GM18873 (cell line): ENCODE data around the gene TPT1.
"Not testable (repeated sequence)": the region's sequence is repeated elsewhere in the genome, so short reads cannot be mapped to it uniquely, and the experiment has no call there.

ENCODE experiments used
- ATAC-seq: cut with Tn5 transposase; IDR thresholded peaks from one replicate; pipeline ENCODE4 v1.9.1; 2021; ENCODE audit warnings: mild to moderate bottlenecking, moderate library complexity, moderate number of reproducible peaks; ENCODE audit not compliant: unreplicated experiment, low FRiP score

TPT1 gene

GRCh38 chr13:45306966-45307365 lies 34.0 kb downstream of the TPT1 start:
- no peak for ATAC-seq

GRCh38 chr13:45305079-45305478 lies 35.9 kb downstream of the TPT1 start:
- no peak for ATAC-seq

DNA sequence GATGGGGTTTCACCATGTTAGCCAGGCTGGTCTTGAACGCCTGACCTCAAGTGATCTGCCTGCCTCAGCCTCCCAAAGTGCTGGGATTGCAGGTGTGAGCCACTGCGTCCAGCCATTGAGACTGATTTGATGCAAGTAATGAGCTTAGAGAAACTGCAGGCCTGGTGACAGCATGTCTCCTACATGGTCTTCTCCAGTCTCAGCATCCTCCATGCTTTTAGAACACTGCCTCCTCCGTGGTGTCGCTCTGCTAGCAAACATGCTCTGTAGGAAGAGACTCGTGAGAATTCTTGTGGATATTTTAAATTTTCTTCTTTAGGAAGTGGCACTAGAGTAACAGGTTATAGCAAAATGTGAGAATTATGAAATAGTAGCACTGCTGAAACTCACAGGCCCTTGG lies 37.1 kb downstream of the TPT1 start:
- no peak for ATAC-seq

DNA sequence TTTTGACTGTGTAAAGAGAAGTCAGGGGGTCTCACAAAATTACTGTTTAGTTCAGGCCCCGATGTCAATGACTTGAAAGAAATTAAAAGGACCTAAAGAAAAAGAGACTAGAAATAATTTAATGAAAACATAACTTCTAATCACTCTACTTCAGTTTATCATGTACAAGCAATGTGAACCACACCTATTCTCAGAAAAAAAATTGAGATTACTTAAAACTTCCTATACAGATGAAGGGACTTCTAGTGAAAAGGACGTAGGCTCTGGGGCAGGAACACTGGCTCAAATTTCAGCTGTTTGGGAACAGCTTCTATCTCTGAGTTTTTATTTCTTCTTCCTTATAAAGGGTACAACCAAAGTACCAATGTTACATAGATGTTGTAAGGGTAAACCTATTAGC lies 38.0 kb downstream of the TPT1 start:
- ATAC-seq, result no peak

DNA sequence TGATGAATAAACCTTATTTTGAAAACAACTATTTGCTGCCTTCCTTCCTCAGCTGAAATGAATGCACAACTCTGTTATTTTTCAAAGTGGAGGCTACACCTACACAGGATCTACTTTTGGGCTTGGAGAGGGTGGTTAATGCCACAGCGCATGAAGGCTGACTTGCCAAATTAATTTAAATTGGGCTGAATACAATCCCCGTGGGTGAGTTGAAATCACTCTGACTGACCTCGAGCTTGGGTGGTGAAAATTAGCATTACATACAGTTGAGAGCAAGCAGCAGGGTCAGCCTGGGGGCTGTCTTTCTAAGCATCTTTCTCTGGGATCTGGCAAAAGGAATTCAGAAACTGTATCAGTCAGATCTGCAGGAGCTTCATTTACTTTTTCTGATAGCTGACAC lies 38.5 kb downstream of the TPT1 start:
- ATAC-seq, result no peak

GRCh38 chr13:45301263-45301662 lies 39.7 kb downstream of the TPT1 start:
- no peak for ATAC-seq

DNA sequence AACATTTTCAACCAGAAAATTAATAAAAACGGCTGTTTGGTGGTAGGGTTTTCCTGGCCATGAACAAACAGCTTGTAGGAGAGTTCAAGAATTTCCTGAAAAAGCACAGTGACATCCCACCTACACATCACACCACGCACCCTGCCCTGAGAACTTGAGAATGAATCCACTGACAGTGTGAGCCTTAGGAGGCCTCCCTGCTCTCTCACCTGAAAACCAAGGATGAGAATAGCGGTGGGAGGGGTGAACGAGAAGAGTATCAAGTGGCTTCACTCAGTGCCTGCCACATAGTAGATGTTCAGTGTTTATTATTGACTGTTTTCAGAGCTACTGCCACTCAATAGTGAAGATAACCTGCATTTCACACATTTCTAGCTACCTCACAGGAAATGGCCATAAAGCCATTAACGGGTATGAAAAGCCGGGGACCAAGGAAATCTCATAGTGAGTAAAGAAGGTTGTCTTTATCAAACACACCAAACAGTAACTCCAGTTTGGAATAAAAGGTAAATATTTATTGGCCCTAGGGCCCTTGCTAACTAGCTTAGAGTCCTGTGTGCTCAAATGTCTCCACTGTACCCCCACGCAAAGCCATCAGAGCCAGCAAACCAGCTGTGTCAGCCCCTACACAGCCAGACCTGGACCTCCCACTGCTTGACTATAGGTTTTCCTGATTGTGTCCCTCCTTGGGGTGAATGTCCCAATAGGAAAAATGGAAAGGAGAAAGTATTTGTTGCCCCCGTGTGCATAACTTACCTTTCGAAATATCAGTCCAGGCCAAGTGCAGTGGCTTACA lies 40.6 kb downstream of the TPT1 start:
- ATAC-seq, result no peak

GRCh38 chr13:45299194-45299593 lies 41.8 kb downstream of the TPT1 start:
- ATAC-seq, result no peak

- ATAC-seq, result not testable (repeated sequence)
Observed at GRCh38 chr13:45298550-45298949, 42.4 kb downstream of the TPT1 start.

GRCh38 chr13:45298206-45298505 lies 42.8 kb downstream of the TPT1 start:
- no peak for ATAC-seq

DNA sequence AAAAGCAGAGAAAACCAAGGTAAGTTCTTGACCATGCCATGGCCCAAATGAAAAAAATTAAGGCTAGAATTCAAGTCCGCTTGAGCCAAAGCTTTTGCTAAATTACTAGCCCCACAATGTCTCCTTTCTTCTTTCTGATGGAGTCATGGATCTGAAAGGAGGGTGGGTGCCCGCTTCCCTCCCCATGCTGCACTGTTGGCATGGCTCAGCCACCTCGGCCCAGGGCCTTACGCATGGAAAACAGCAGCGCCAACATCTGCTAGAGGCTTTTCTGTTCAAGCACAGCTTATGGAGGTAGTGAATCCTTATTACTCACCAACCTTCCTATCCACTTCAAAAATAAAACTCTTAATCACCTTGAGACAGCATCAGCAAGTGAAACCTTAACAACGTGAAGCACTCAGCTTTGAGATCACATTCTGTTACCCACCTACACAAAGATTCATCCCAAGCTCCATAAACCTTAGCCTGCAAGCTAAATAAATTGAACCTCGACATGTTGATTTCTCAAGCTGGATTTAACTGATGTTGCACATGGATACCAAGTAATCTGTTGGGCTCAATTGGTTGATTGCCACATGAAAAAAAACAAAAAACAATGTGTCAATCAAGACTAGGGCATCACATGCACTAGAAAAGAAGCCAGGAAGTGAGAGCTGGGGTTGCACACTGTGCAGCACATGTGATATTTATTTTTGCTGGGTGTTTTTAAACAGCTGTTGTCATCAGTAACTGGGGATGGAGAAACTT lies 43.4 kb downstream of the TPT1 start:
- no peak for ATAC-seq

GRCh38 chr13:45296259-45296658 lies 44.7 kb downstream of the TPT1 start:
- no peak for ATAC-seq

DNA sequence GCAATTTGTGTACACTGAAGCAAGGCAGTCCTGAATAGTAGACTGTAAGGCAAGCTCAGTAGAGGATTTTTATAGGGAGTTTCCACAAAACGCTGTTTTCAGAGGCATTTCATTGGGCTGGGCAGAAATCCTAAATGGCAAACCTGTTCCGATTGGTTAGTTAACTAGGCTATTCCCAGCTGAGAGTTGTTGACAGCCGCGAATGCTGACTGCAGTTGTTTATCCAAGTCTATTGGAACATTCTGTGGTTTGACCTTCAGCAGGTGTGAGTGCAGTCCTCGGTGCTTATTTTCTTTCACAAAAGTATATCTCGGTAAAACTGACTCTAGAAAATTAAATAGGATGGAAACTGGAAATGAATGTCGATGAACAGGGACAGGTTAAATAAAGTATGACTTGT lies 45.4 kb downstream of the TPT1 start:
- no peak for ATAC-seq

DNA sequence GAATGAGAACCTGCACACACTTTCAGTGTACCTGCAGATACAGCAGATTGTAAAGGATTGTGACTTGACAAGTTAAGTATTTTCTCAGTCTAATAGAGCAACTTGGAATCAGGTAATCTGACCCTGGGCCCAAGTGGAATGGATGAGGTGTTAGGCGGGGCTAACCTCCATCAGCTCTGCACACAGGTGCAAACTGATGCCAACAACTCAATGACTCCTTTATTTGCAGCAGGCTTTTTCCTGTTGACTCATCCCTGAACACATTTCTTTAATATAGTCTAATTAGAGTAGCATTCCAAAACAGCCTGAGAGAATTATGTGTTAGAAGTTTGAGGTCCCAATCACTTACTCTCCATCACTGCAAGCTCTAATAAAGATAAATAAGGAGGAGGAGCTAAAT lies 48.8 kb downstream of the TPT1 start:
- ATAC-seq, result no peak

DNA sequence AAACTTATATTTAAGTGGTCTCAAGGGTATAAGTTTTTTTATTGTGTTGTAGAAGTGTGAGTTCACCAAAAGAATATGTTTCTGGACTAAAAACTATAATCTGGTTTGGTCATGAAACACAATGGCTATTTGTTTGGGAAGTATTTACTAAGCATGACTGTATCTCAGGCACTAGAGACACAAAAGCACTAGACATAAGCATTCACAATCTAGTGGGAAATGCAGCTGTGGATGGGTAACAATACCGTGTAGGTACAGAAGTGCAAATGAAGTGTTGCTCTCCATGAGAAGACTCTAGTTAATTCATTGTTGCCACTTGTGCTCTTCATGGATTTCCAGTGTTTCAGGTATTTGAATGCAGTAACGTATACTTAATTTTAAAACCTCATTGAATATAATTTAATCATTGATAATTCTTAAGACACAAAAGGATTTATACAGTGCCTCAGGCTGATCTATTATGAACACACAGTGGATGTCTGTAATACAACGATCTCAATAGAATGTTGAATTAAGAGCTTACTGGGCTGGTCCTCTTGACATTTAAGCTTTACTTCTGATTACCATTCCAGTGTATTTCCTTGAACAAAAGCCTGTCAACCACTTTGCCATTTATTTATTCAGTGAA lies 50.9 kb downstream of the TPT1 start:
- no peak for ATAC-seq
